Panc1 (cell line): ENCODE results near the gene AP5Z1. TPM values are rescaled to one million over a fixed set of nuclear protein-coding genes. Genes with fewer than 3 reads are reported as not detected.
A peak's percentile ranks its signal among the peaks of the same experiment; 100 is the strongest.

ENCODE experiments used
- ATAC-seq: fragments of 200-7000 bp; cut with Tn5 transposase; 2 replicates; pipeline ENCODE4 v1.9.1; 2020; ENCODE audit warnings: mild to moderate bottlenecking, moderate library complexity
- BruUV-seq: library from RNA; stranded (reverse); fragments of 400-500 nt; replicated peaks from 2 replicates; lab custom pipeline; 2021; lab: Mats Ljungman, UMichigan
- CTCF ChIA-PET: fragments of 300-600 bp; sonication (Branson Sonifier 250); formaldehyde crosslinking; loops from one replicate; lab custom pipeline; 2022; ENCODE audit warnings: antibody characterized with exemption; lab: Charles Lee
- POLR2A ChIA-PET: fragments of 300-600 bp; sonication (Branson Sonifier 250); formaldehyde crosslinking; loops from one replicate; lab custom pipeline; 2022; ENCODE audit warnings: antibody characterized with exemption; lab: Charles Lee
- DNase-seq: peaks from one replicate; pipeline ENCODE4 v3.0.0-alpha.2; 2010; ENCODE audit warnings: low read depth, low spot score
- H3K27ac ChIP-seq: 2 replicates; pipeline ENCODE4 v1.5.1; 2011; ENCODE audit warnings: mild to moderate bottlenecking, low read length, inconsistent platforms
- H3K27me3 ChIP-seq: fragments of 200-500 bp; sonication (Bioruptor generic); 2 replicates; pipeline ENCODE4 v1.6.0; 2014; ENCODE audit warnings: low read length, inconsistent platforms; ENCODE audit not compliant: control insufficient read depth, insufficient read depth
- H3K36me3 ChIP-seq: fragments of 200-500 bp; sonication (Bioruptor generic); 2 replicates; pipeline ENCODE4 v1.5.1; 2014; ENCODE audit warnings: inconsistent platforms, mild to moderate bottlenecking, low read length, moderate library complexity; ENCODE audit not compliant: control insufficient read depth, insufficient read depth
- H3K4me1 ChIP-seq: 2 replicates; pipeline ENCODE4 v1.5.1; 2011; ENCODE audit warnings: inconsistent platforms, mild to moderate bottlenecking, low read length, moderate library complexity; ENCODE audit not compliant: control insufficient read depth, insufficient read depth
- H3K4me3 ChIP-seq, 2 experiments: 2 replicates each; pipeline ENCODE4 v1.5.1; 2011 to 2012; ENCODE audit warnings: low read depth in 2 of 2, low read length in 2 of 2, mild to moderate bottlenecking in 2 of 2, inconsistent platforms in 1 of 2, moderate library complexity in 1 of 2
- H3K9me3 ChIP-seq: fragments of 200-500 bp; sonication (Bioruptor generic); 2 replicates; pipeline ENCODE4 v1.5.1; 2014; ENCODE audit warnings: low read depth, mild to moderate bottlenecking, inconsistent platforms, low read length, moderate library complexity; ENCODE audit not compliant: control insufficient read depth, insufficient read depth
- POLR2AphosphoS5 ChIP-seq: IDR thresholded peaks from 2 replicates; pipeline ENCODE4 v1.6.1; 2012; ENCODE audit warnings: mild to moderate bottlenecking, low read depth, low read length, moderate library complexity
- SIN3A ChIP-seq: IDR thresholded peaks from 2 replicates; pipeline ENCODE4 v1.6.1; 2012; ENCODE audit warnings: low read depth, mild to moderate bottlenecking, low read length, moderate library complexity, borderline replicate concordance; ENCODE audit not compliant: insufficient read depth
- TCF7L2 ChIP-seq: IDR thresholded peaks from 2 replicates; pipeline ENCODE4 v1.6.1; 2011; ENCODE audit warnings: mild to moderate bottlenecking, low read depth, low read length, inconsistent platforms
- in situ Hi-C: cut with HindIII; loops from 2 replicates; pipeline ENCODE4 v1.10.0; 2016; ENCODE audit warnings: low sequenced_read_pairs, low pct_unique_long_range_greater_than_20kb
- intact Hi-C: fragments of 100-400 bp; cut with micrococcal nuclease; formaldehyde crosslinking; loops from one replicate; pipeline ENCODE4 v1.10.0; 2022; ENCODE audit not compliant: unreplicated experiment
- total RNA-seq: library from RNA; stranded (reverse); gene quantifications from one replicate; pipeline ENCODE4 v1.2.1, GENCODE V29; 2021; ENCODE audit not compliant: unreplicated experiment
- TF ChIP-seq, protein P1 (sequence below): fragments of 450-650 bp; IDR thresholded peaks from 2 replicates; pipeline ENCODE4 v1.5.1; 2017; ENCODE audit warnings: mild to moderate bottlenecking
- TF ChIP-seq, protein P2 (sequence below), 2 experiments: IDR thresholded peaks; 2 replicates each; pipeline ENCODE4 v1.6.1; 2011 to 2012; ENCODE audit warnings: low read depth in 2 of 2, control low read depth in 1 of 2, low read length in 1 of 2, mild to moderate bottlenecking in 1 of 2, moderate library complexity in 1 of 2; ENCODE audit not compliant: insufficient read depth in 1 of 2

AP5Z1 gene
- total RNA-seq, 1 experiment from 2014 or later, result 100.0 TPM

DNA sequence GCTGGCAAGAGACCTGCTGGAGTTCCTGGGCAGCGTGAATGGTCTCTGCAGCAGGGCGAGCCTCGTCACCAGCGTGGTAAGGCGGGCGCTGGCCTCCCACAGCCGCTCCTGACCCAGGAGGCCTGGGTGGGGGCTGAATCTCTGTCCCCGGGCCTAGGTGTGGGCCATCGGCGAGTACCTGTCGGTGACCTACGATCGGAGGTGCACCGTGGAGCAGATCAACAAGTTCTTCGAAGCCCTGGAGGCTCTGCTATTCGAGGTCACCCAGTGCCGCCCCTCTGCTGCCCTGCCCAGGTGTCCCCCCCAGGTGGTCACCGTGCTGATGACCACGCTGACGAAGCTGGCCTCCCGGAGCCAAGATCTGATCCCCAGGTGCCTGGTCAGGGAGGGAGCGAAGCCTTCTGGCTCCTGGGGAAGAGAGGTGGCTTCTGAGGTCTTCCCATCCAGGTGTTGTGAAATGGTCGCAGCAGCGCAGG lies 15.1 kb downstream of the AP5Z1 start:
- H3K9me3 ChIP-seq, result no peaks in the 10 kb centered on the region
- DNase-seq (no peak), ATAC-seq (no peak)
- ChIA-PET CTCF (interaction anchor here (0.5 to 0.6 kb wide), 2 partner anchors 43 to 416 kb away, joined by 3 read pairs; no protein-coding TSS in a partner anchor), POLR2A (no interaction called here)
- in situ Hi-C loops (no loop called here), intact Hi-C loops (no loop called here)
- H3K27me3 ChIP-seq, result no peaks in the 10 kb centered on the region
- H3K36me3 ChIP-seq, result no peaks in the 10 kb centered on the region; the same call in 1 of the 2 replicates
- TF ChIP-seq POLR2AphosphoS5, result no peak
- TF ChIP-seq, protein P1, sequence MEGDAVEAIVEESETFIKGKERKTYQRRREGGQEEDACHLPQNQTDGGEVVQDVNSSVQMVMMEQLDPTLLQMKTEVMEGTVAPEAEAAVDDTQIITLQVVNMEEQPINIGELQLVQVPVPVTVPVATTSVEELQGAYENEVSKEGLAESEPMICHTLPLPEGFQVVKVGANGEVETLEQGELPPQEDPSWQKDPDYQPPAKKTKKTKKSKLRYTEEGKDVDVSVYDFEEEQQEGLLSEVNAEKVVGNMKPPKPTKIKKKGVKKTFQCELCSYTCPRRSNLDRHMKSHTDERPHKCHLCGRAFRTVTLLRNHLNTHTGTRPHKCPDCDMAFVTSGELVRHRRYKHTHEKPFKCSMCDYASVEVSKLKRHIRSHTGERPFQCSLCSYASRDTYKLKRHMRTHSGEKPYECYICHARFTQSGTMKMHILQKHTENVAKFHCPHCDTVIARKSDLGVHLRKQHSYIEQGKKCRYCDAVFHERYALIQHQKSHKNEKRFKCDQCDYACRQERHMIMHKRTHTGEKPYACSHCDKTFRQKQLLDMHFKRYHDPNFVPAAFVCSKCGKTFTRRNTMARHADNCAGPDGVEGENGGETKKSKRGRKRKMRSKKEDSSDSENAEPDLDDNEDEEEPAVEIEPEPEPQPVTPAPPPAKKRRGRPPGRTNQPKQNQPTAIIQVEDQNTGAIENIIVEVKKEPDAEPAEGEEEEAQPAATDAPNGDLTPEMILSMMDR, result no peak
- TF ChIP-seq SIN3A, result no peak
- H3K4me1 ChIP-seq, result no peaks in the 10 kb centered on the region
- no peak overlapping the region for H3K27ac ChIP-seq
- no TSS peak for BruUV-seq
- no peak overlapping the region for H3K4me3 ChIP-seq

DNA sequence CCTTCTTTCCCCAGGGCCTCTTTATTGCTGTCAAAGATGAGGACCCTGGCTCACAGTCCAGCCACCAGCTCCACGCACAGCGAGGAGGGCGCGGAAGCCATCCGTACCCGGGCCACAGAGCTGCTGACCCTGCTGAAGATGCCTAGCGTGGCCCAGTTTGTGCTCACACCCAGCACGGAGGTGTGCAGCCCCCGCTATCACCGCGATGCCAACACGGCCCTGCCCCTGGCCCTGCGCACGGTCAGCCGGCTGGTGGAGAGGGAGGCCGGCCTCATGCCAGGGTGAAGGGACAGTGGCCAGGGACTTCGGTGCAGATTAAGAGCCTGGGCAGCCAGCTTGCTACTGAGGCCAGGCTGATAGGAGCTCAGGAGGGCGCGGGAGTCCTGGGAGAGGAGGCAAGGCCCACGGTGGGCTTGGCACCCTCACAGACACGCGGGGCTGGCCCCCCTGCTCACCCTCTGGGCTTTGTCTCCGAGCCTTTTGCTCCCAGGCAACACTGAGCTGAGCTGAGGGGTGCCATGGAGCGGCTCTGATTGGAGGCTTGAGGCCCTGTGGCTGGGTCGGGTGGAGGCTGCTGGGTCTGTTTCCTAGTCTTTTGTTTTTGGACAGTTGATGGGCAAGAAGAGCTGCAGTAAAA lies 15.8 kb downstream of the AP5Z1 start:
- no peaks in the 10 kb centered on the region for H3K9me3 ChIP-seq
- CTCF ChIA-PET, result interaction anchor here (0.5 to 0.6 kb wide), 2 partner anchors 42 to 415 kb away, joined by 3 read pairs; no protein-coding TSS in a partner anchor
- no peak overlapping the region for H3K4me3 ChIP-seq
- no peaks in the 10 kb centered on the region for H3K27me3 ChIP-seq
- ATAC-seq, result no peak
- DNase-seq, result no peak
- no peaks in the 10 kb centered on the region; the same call in 1 of the 2 replicates for H3K36me3 ChIP-seq
- no peaks in the 10 kb centered on the region for H3K4me1 ChIP-seq
- TF ChIP-seq, protein P2, sequence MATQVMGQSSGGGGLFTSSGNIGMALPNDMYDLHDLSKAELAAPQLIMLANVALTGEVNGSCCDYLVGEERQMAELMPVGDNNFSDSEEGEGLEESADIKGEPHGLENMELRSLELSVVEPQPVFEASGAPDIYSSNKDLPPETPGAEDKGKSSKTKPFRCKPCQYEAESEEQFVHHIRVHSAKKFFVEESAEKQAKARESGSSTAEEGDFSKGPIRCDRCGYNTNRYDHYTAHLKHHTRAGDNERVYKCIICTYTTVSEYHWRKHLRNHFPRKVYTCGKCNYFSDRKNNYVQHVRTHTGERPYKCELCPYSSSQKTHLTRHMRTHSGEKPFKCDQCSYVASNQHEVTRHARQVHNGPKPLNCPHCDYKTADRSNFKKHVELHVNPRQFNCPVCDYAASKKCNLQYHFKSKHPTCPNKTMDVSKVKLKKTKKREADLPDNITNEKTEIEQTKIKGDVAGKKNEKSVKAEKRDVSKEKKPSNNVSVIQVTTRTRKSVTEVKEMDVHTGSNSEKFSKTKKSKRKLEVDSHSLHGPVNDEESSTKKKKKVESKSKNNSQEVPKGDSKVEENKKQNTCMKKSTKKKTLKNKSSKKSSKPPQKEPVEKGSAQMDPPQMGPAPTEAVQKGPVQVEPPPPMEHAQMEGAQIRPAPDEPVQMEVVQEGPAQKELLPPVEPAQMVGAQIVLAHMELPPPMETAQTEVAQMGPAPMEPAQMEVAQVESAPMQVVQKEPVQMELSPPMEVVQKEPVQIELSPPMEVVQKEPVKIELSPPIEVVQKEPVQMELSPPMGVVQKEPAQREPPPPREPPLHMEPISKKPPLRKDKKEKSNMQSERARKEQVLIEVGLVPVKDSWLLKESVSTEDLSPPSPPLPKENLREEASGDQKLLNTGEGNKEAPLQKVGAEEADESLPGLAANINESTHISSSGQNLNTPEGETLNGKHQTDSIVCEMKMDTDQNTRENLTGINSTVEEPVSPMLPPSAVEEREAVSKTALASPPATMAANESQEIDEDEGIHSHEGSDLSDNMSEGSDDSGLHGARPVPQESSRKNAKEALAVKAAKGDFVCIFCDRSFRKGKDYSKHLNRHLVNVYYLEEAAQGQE (IDR thresholded peaks at IDR 0.05; ENCODE audit: insufficient read depth in 1 of 2, low read depth in 2 of 2, low read length in 1 of 2), result no peak
- TF ChIP-seq, protein P1, result no peak
- TF ChIP-seq POLR2AphosphoS5 (no peak), TCF7L2 (no peak), SIN3A (no peak)
- no peak overlapping the region for H3K27ac ChIP-seq
- BruUV-seq, result TSS peak; percentile 62
- POLR2A ChIA-PET, result no interaction called here
- in situ Hi-C loops (no loop called here), intact Hi-C loops (no loop called here)
